ENCODE data around the gene ST8SIA2. TPM values are rescaled to one million over a fixed set of nuclear protein-coding genes. Genes with fewer than 3 reads are reported as not detected.

Gene ST8SIA2
- total and polyA plus RNA-seq, 2 donors from 2014 or later = 0.38 TPM; not detected in 1

DNA sequence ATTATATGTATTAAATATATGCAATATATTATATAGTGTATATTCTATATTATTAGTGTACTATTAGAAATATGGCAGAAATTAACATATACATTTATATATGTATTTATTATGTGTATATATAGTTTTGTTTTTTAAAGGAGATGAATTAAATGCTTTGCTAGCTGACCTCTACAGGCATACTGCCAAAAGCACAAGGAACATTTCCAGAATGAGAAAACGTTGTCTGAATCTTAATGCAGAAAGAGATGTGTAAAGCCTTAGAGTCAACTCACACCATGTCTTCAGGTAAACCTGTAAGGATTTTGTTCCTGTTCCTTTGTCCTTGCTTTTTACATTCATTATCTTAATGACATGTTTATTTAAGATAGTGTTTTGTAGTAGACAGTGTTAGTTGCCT is 111.9 kb downstream of the ST8SIA2 start:
- H3K4me1 ChIP-seq (ENCODE audit: control insufficient read depth in 2 of 3, insufficient read depth in 2 of 3, low read depth in 1 of 3, low read length in 3 of 3) = no peaks in the 10 kb centered on the region
- TF ChIP-seq, protein P1, sequence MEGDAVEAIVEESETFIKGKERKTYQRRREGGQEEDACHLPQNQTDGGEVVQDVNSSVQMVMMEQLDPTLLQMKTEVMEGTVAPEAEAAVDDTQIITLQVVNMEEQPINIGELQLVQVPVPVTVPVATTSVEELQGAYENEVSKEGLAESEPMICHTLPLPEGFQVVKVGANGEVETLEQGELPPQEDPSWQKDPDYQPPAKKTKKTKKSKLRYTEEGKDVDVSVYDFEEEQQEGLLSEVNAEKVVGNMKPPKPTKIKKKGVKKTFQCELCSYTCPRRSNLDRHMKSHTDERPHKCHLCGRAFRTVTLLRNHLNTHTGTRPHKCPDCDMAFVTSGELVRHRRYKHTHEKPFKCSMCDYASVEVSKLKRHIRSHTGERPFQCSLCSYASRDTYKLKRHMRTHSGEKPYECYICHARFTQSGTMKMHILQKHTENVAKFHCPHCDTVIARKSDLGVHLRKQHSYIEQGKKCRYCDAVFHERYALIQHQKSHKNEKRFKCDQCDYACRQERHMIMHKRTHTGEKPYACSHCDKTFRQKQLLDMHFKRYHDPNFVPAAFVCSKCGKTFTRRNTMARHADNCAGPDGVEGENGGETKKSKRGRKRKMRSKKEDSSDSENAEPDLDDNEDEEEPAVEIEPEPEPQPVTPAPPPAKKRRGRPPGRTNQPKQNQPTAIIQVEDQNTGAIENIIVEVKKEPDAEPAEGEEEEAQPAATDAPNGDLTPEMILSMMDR (IDR thresholded peaks at IDR 0.05; ENCODE audit: borderline replicate concordance, extremely low read depth, insufficient read depth) = no peak
- intact Hi-C loops (cut with DNase I) = no loop called here
- no peaks in the 10 kb centered on the region for H3K27me3 ChIP-seq (ENCODE audit: control insufficient read depth, insufficient read depth, low read length)
- H3K36me3 ChIP-seq (ENCODE audit: control insufficient read depth in 2 of 3, insufficient read depth in 3 of 3, low read length in 3 of 3) = no peaks in the 10 kb centered on the region
- H3K4me3 ChIP-seq (ENCODE audit: low read length in 3 of 3) = no peak overlapping the region
- FAIRE-seq (no peak), DNase-seq (peak in 1 of 5 donors; percentile 19)
- H3K9ac ChIP-seq (ENCODE audit: low read length in 3 of 3) = no peak overlapping the region
- no peak overlapping the region for H3K27ac ChIP-seq (ENCODE audit: low read depth in 2 of 2, low read length in 2 of 2)
- peaks cover 0 to 3% (median 0%) of the 10 kb centered on the region in 3 donors for H3K9me3 ChIP-seq (ENCODE audit: control insufficient read depth in 2 of 3, insufficient read depth in 1 of 3, low read length in 3 of 3)

DNA sequence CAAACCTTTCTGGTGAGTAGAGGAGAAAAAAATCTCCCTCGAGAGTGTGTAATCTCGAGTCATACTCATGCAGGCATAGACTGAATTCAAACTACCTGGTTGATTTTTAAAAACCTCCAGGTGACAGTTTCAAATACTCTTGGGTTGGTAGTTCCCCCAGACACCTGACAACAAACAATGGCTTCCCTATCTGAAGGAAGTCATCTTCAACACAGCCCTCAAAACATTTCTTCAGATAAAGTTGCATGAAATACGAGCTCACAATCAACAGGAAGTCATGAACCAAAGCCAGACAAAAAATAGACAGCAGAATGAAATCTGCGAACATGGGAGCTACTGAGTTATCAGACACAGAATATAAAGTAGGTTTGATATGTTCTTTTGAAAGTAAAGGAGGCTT is 112.8 kb downstream of the ST8SIA2 start:
- H3K36me3 ChIP-seq (ENCODE audit: control insufficient read depth in 2 of 3, insufficient read depth in 3 of 3, low read length in 3 of 3) = no peaks in the 10 kb centered on the region
- H3K9me3 ChIP-seq (ENCODE audit: control insufficient read depth in 2 of 3, insufficient read depth in 1 of 3, low read length in 3 of 3) = peaks cover 0 to 3% (median 0%) of the 10 kb centered on the region in 3 donors
- TF ChIP-seq, protein P1 (IDR thresholded peaks at IDR 0.05; ENCODE audit: borderline replicate concordance, extremely low read depth, insufficient read depth) = no peak
- no peaks in the 10 kb centered on the region for H3K27me3 ChIP-seq (ENCODE audit: control insufficient read depth, insufficient read depth, low read length)
- no peak overlapping the region for H3K4me3 ChIP-seq (ENCODE audit: low read length in 3 of 3)
- no peak overlapping the region for H3K27ac ChIP-seq (ENCODE audit: low read depth in 2 of 2, low read length in 2 of 2)
- intact Hi-C loops (cut with DNase I) = no loop called here
- FAIRE-seq (no peak), DNase-seq (no peak)
- no peaks in the 10 kb centered on the region for H3K4me1 ChIP-seq (ENCODE audit: control insufficient read depth in 2 of 3, insufficient read depth in 2 of 3, low read depth in 1 of 3, low read length in 3 of 3)
- no peak overlapping the region for H3K9ac ChIP-seq (ENCODE audit: low read length in 3 of 3)

DNA sequence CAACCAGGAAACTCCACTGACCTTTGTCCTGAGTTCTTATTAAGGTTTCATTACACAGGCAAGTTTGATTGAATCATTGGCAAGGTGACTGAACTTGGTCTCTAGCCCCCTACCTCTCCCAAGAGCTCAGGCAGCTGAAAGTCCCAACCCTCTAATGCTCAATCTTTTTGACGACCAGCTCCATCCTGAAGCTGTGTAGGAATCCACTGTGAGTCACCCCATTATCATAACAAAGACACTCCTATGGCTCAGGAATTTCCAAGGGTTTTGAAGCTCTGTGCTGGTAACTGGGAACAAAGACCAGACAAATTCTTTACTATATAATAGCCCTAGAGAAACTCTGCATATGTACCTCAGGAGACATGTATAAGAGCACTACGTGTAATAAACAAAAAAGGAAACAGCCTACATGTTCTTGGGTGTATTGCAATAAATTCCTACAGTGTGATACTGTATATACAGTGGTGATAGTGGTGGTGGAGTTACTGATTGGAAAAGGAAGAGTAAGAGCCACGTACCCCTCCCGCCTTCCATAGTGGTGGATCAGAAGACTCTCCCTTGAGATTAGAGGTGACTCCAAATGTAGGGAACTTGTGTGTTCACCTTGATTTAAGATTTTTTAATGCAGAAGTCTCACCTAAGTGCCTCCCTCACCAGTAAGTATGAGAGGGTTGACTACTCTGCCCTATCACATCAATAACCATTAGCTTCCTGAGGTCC is 116.6 kb downstream of the ST8SIA2 start:
- H3K9ac ChIP-seq (ENCODE audit: low read length in 3 of 3) = no peak overlapping the region
- intact Hi-C loops (cut with DNase I) = no loop called here
- no peak overlapping the region for H3K4me3 ChIP-seq (ENCODE audit: low read length in 3 of 3)
- H3K9me3 ChIP-seq (ENCODE audit: control insufficient read depth in 2 of 3, insufficient read depth in 1 of 3, low read length in 3 of 3) = peaks cover 0 to 3% (median 0%) of the 10 kb centered on the region in 3 donors
- no peaks in the 10 kb centered on the region for H3K36me3 ChIP-seq (ENCODE audit: control insufficient read depth in 2 of 3, insufficient read depth in 3 of 3, low read length in 3 of 3)
- no peaks in the 10 kb centered on the region for H3K27me3 ChIP-seq (ENCODE audit: control insufficient read depth, insufficient read depth, low read length)
- no peak for DNase-seq
- FAIRE-seq = no peak
- TF ChIP-seq, protein P1 (IDR thresholded peaks at IDR 0.05; ENCODE audit: borderline replicate concordance, extremely low read depth, insufficient read depth) = no peak
- no peaks in the 10 kb centered on the region for H3K4me1 ChIP-seq (ENCODE audit: control insufficient read depth in 2 of 3, insufficient read depth in 2 of 3, low read depth in 1 of 3, low read length in 3 of 3)
- H3K27ac ChIP-seq (ENCODE audit: low read depth in 2 of 2, low read length in 2 of 2) = no peak overlapping the region

All from kidney (tissue), 14 donors.